SU-DHL-6 (cell line): ENCODE measurements around the gene MOB3B.

Experiments used
- EZH2phosphoT487 ChIP-seq: fragments of 200-600 bp; sonication (generic), shearing (Covaris generic); conservative IDR thresholded peaks from 2 replicates; pipeline ENCODE4 v1.6.1; 2018; ENCODE audit warnings: mild to moderate bottlenecking, antibody characterized with exemption, low read length, moderate library complexity, mixed read lengths
- TF ChIP-seq, protein P1 (sequence below): fragments of 200-600 bp; sonication (generic); IDR thresholded peaks from one replicate; pipeline ENCODE4 v1.5.1; 2017; ENCODE audit warnings: antibody characterized with exemption, mild to moderate bottlenecking, low read length, moderate library complexity; ENCODE audit not compliant: insufficient read depth, poor library complexity, severe bottlenecking

- TF ChIP-seq, protein P1, sequence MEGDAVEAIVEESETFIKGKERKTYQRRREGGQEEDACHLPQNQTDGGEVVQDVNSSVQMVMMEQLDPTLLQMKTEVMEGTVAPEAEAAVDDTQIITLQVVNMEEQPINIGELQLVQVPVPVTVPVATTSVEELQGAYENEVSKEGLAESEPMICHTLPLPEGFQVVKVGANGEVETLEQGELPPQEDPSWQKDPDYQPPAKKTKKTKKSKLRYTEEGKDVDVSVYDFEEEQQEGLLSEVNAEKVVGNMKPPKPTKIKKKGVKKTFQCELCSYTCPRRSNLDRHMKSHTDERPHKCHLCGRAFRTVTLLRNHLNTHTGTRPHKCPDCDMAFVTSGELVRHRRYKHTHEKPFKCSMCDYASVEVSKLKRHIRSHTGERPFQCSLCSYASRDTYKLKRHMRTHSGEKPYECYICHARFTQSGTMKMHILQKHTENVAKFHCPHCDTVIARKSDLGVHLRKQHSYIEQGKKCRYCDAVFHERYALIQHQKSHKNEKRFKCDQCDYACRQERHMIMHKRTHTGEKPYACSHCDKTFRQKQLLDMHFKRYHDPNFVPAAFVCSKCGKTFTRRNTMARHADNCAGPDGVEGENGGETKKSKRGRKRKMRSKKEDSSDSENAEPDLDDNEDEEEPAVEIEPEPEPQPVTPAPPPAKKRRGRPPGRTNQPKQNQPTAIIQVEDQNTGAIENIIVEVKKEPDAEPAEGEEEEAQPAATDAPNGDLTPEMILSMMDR, result no peak
- TF ChIP-seq EZH2phosphoT487, result no peak
These were observed 101.1 kb downstream of the MOB3B start for GRCh38 chr9:27428551-27428950.
